CD4-positive, alpha-beta memory T cell (primary cell): ENCODE data around the gene ERC2. TPM values are rescaled to one million over a fixed set of nuclear protein-coding genes. Genes with fewer than 3 reads are reported as not detected.

ENCODE experiments used
- CTCF ChIA-PET: fragments of 350-600 bp; sonication (Branson Sonifier 250); formaldehyde crosslinking; loops from one replicate; lab custom pipeline; 2021; ENCODE audit warnings: inconsistent platforms; ENCODE audit not compliant: partially characterized antibody; lab: Charles Lee
- POLR2A ChIA-PET: fragments of 350-600 bp; sonication (Branson Sonifier 250); formaldehyde crosslinking; loops from one replicate; lab custom pipeline; 2021; ENCODE audit not compliant: partially characterized antibody; lab: Charles Lee
- DNase-seq, 5 donors: peaks; one replicate each; pipeline versions ENCODE4 v3.0.0 to v3.0.0-alpha.2; 2020 to 2022; ENCODE audit warnings: mixed read lengths in 1 of 5
- H3K27ac ChIP-seq: one replicate; pipeline ENCODE4 v1.7.0; 2013; ENCODE audit warnings: low read depth, low read length
- H3K27me3 ChIP-seq: 2 replicates; pipeline ENCODE4 v1.7.0; 2013; ENCODE audit warnings: mild to moderate bottlenecking, low read length, moderate library complexity; ENCODE audit not compliant: insufficient read depth
- H3K36me3 ChIP-seq: 2 replicates; pipeline ENCODE4 v1.7.0; 2013; ENCODE audit warnings: mild to moderate bottlenecking, low read length, moderate library complexity; ENCODE audit not compliant: insufficient read depth
- H3K4me1 ChIP-seq: 2 replicates; pipeline ENCODE4 v1.7.0; 2013; ENCODE audit warnings: mild to moderate bottlenecking, low read length, moderate library complexity; ENCODE audit not compliant: insufficient read depth
- H3K4me3 ChIP-seq, 2 donors: one replicate each; pipeline ENCODE4 v1.7.0; 2013; ENCODE audit warnings: low read length in 2 of 2, mild to moderate bottlenecking in 1 of 2
- H3K9me3 ChIP-seq, 2 donors: one replicate each; pipeline ENCODE4 v1.7.0; 2013; ENCODE audit warnings: low read length in 2 of 2, control low read depth in 1 of 2; ENCODE audit not compliant: control insufficient read depth in 1 of 2
- H3K27ac Mint-ChIP-seq, 7 donors: one replicate each; pipeline ENCODE4 v1.8.0; 2020 to 2021; ENCODE audit warnings: mixed read lengths in 7 of 7, mild to moderate bottlenecking in 6 of 7, inconsistent platforms in 3 of 7, moderate library complexity in 3 of 7
- H3K27me3 Mint-ChIP-seq, 2 donors: one replicate each; pipeline ENCODE4 v1.8.0; 2020 to 2021; ENCODE audit warnings: mixed read lengths in 2 of 2
- H3K36me3 Mint-ChIP-seq, 2 donors: one replicate each; pipeline ENCODE4 v1.8.0; 2020 to 2021; ENCODE audit warnings: mixed read lengths in 2 of 2, inconsistent platforms in 1 of 2, mild to moderate bottlenecking in 1 of 2
- H3K4me1 Mint-ChIP-seq, 4 donors: one replicate each; pipeline ENCODE4 v1.8.0; 2020 to 2021; ENCODE audit warnings: mixed read lengths in 4 of 4, mild to moderate bottlenecking in 1 of 4
- H3K4me3 Mint-ChIP-seq, 8 donors: one replicate each; pipeline ENCODE4 v1.8.0; 2020 to 2021; ENCODE audit warnings: mixed read lengths in 8 of 8, mild to moderate bottlenecking in 7 of 8, moderate library complexity in 6 of 8, inconsistent platforms in 3 of 8
- H3K9me3 Mint-ChIP-seq, 8 donors: one replicate each; pipeline ENCODE4 v1.8.0; 2020 to 2021; ENCODE audit warnings: mixed read lengths in 8 of 8, mild to moderate bottlenecking in 5 of 8, inconsistent platforms in 3 of 8, moderate library complexity in 1 of 8
- intact Hi-C: fragments of 100-400 bp; cut with micrococcal nuclease; formaldehyde crosslinking; loops from one replicate; pipeline ENCODE4 v1.15.1; 2023
- polyA plus RNA-seq, 2 donors: library from polyadenylated mRNA; unstranded; fragments of 300-500 nt; fragmentation: Illumina TruSeq; gene quantifications; one replicate each; pipeline ENCODE4 v1.2.3, GENCODE V29; 2021
- total RNA-seq, 2 experiments: library from RNA; stranded (reverse); gene quantifications; one replicate each; pipeline ENCODE4 v1.2.3, GENCODE V29; 2021

ERC2 gene
- total and polyA plus RNA-seq, 4 experiments from 2014 or later = not detected

DNA sequence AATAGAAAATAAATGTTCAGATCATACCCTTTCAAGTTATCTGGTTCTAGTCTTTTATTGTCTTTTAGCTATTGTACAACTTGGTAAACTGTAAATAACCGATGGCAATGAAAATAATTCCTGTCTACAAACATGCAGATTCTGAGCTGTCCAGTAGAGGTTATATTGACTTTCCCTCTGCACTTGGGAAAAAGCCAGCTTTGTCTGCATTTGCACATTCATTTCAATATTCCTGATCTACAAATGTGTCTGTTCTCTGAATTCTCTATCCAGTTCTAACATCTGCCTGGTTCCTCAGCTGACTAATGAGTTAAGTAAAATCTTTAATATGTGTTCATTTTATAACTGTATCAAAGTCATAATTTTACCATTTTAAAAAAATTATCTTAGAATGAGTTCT lies 408.5 kb downstream of the ERC2 start:
- Mint-ChIP-seq H3K27ac (no peak overlapping the region), H3K4me3 (no peak overlapping the region), H3K9me3 (peaks cover 0 to 2% (median 0%) of the 10 kb centered on the region in 8 donors), H3K27me3 (no peaks in the 10 kb centered on the region), H3K36me3 (no peaks in the 10 kb centered on the region), H3K4me1 (no peaks in the 10 kb centered on the region)
- H3K4me1 ChIP-seq = no peaks in the 10 kb centered on the region
- CTCF ChIA-PET = no interaction called here
- DNase-seq = no peak
- intact Hi-C loops = no loop called here
- H3K27me3 ChIP-seq = no peaks in the 10 kb centered on the region
- no peaks in the 10 kb centered on the region for H3K36me3 ChIP-seq
- POLR2A ChIA-PET = no interaction called here
- no peak overlapping the region for H3K27ac ChIP-seq
- no peaks in the 10 kb centered on the region for H3K9me3 ChIP-seq
- H3K4me3 ChIP-seq = no peak overlapping the region

DNA sequence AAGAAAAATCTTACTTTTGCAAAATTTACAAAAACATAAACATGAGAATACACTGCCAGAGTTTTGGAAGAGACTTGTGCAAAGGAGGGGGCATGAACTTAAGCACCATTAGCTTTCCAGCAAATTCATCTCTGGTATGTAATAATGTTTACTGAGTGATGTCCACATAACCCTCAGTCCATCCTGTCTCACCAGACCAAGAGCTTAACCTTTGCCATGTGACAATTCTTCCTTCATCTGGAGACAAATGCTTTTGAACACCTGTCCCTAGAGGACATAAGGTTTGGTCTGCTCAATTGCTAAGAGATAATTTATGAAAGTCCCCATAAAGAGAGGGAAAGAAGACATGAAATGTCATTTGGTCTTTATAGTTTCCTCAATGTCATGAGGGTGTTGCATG lies 412.3 kb downstream of the ERC2 start:
- Mint-ChIP-seq H3K4me3 (no peak overlapping the region), H3K4me1 (no peaks in the 10 kb centered on the region), H3K27me3 (no peaks in the 10 kb centered on the region), H3K9me3 (peaks cover 0 to 2% (median 0%) of the 10 kb centered on the region in 8 donors), H3K27ac (no peak overlapping the region), H3K36me3 (no peaks in the 10 kb centered on the region)
- ChIA-PET POLR2A (no interaction called here), CTCF (no interaction called here)
- H3K4me1 ChIP-seq = no peaks in the 10 kb centered on the region
- intact Hi-C loops = no loop called here
- no peak overlapping the region for H3K4me3 ChIP-seq
- H3K27ac ChIP-seq = no peak overlapping the region
- no peaks in the 10 kb centered on the region for H3K27me3 ChIP-seq
- no peaks in the 10 kb centered on the region for H3K9me3 ChIP-seq
- DNase-seq = no peak
- no peaks in the 10 kb centered on the region for H3K36me3 ChIP-seq

DNA sequence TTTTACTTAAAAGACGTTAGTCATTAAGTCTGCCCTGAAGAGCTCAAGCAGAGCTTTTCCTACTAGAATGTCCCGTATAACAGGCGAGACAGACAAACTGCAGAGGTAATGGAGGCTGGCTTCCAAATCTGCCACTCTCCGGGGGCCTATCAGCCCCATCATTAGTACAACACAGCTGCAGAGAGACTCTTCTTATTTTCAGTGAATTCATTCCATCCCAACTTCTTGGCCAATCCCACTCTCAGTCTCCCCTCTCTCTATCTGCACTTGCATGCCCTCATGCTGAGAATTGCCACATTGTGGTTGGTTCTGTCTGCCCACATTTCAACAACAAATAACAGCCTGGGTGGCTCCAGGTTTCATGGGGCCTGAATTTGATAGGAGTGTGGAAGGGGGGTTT lies 412.7 kb downstream of the ERC2 start:
- H3K4me1 ChIP-seq = no peaks in the 10 kb centered on the region
- H3K36me3 ChIP-seq = no peaks in the 10 kb centered on the region
- no peaks in the 10 kb centered on the region for H3K36me3 Mint-ChIP-seq
- DNase-seq = no peak
- no peak overlapping the region for H3K27ac ChIP-seq
- ChIA-PET CTCF (no interaction called here), POLR2A (no interaction called here)
- no peaks in the 10 kb centered on the region for H3K9me3 ChIP-seq
- no peak overlapping the region for H3K4me3 Mint-ChIP-seq
- H3K27me3 ChIP-seq = no peaks in the 10 kb centered on the region
- no peak overlapping the region for H3K4me3 ChIP-seq
- H3K27me3 Mint-ChIP-seq = no peaks in the 10 kb centered on the region
- intact Hi-C loops = no loop called here
- H3K27ac Mint-ChIP-seq = no peak overlapping the region
- H3K9me3 Mint-ChIP-seq = peaks cover 0 to 2% (median 0%) of the 10 kb centered on the region in 8 donors
- no peaks in the 10 kb centered on the region for H3K4me1 Mint-ChIP-seq

DNA sequence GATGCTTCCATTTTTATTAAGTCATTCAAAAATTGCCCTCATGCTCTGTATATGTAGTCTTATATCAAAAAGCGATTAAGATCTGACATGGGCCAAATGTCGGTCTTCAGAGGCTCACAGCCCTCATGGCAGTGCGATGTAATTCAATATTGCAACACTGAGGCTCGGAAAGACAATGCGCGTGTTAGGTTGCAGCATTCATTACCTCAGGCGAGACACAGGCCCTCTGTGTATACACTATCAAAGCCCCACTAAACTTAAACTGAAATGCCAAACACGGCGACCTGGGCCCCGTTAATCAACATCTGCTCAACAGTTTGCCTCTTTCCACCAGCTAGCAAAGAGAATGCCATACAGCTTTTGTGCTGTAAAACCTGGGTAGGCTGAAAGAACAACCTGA lies 413.4 kb downstream of the ERC2 start:
- no peak for DNase-seq
- Mint-ChIP-seq H3K27me3 (peaks cover 0 to 2% of the 10 kb centered on the region in 2 donors), H3K27ac (no peak overlapping the region), H3K4me3 (no peak overlapping the region), H3K9me3 (peaks cover 0 to 2% (median 0%) of the 10 kb centered on the region in 8 donors), H3K36me3 (no peaks in the 10 kb centered on the region), H3K4me1 (no peaks in the 10 kb centered on the region)
- H3K36me3 ChIP-seq = no peaks in the 10 kb centered on the region
- no peak overlapping the region for H3K27ac ChIP-seq
- H3K4me1 ChIP-seq = no peaks in the 10 kb centered on the region
- H3K4me3 ChIP-seq = no peak overlapping the region
- H3K27me3 ChIP-seq = no peaks in the 10 kb centered on the region
- ChIA-PET POLR2A (no interaction called here), CTCF (no interaction called here)
- H3K9me3 ChIP-seq = no peaks in the 10 kb centered on the region
- intact Hi-C loops = no loop called here

DNA sequence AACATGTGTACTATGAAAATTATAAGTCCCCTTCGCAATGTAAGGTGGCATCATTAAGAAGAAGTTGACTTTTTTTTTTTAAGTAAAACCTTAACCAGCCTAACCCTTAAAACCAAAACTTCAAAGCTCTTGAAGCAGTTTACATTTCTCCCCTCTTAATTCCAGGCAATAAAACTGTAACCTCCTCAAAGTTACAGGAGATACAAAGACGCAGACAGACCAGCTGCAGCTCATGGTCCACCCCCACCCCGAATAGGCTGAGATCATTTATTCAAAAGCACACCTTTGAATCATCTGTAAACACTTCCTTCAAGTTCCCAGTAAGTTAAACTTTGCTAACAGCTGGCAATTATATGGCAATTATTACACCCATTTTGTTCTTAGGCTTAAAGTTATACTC lies 414.5 kb downstream of the ERC2 start:
- intact Hi-C loops = no loop called here
- no peak overlapping the region for H3K4me3 Mint-ChIP-seq
- no peaks in the 10 kb centered on the region for H3K27me3 ChIP-seq
- no peak overlapping the region for H3K27ac Mint-ChIP-seq
- no peaks in the 10 kb centered on the region for H3K9me3 ChIP-seq
- ChIA-PET POLR2A (no interaction called here), CTCF (no interaction called here)
- H3K27ac ChIP-seq = no peak overlapping the region
- DNase-seq = no peak
- H3K4me3 ChIP-seq = no peak overlapping the region
- H3K4me1 Mint-ChIP-seq = no peaks in the 10 kb centered on the region
- no peaks in the 10 kb centered on the region for H3K36me3 ChIP-seq
- no peaks in the 10 kb centered on the region for H3K4me1 ChIP-seq
- H3K36me3 Mint-ChIP-seq = no peaks in the 10 kb centered on the region
- H3K27me3 Mint-ChIP-seq = peaks cover 0 to 2% of the 10 kb centered on the region in 2 donors
- H3K9me3 Mint-ChIP-seq = peaks cover 0 to 2% (median 0%) of the 10 kb centered on the region in 8 donors

DNA sequence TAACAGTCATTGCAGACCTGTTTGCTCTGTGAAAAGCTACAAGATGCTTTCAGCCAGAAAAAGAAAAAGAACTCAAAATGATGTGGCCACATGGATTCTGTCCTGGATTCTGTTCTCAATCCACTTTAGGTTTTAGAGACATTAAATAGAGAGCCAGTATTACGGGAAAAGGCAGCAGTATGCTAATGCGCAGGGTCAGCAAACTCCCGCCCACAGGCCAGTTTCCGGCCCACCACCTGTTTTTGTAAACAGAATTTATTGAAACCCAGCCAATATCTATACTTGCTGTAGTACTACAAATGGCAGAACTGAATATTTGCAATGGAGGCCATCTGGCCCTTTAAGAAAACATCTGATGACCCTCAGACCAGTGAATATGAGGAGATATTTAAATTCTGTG lies 416.1 kb downstream of the ERC2 start:
- no peak for DNase-seq
- ChIA-PET POLR2A (no interaction called here), CTCF (no interaction called here)
- Mint-ChIP-seq H3K4me1 (no peaks in the 10 kb centered on the region), H3K27ac (no peak overlapping the region), H3K27me3 (peaks cover 0 to 2% of the 10 kb centered on the region in 2 donors), H3K9me3 (peaks cover 0 to 2% (median 0%) of the 10 kb centered on the region in 8 donors), H3K36me3 (no peaks in the 10 kb centered on the region), H3K4me3 (no peak overlapping the region)
- Histone ChIP-seq H3K36me3 (no peaks in the 10 kb centered on the region), H3K27ac (no peak overlapping the region), H3K4me1 (no peaks in the 10 kb centered on the region), H3K9me3 (no peaks in the 10 kb centered on the region), H3K4me3 (no peak overlapping the region), H3K27me3 (no peaks in the 10 kb centered on the region)
- intact Hi-C loops = no loop called here

DNA sequence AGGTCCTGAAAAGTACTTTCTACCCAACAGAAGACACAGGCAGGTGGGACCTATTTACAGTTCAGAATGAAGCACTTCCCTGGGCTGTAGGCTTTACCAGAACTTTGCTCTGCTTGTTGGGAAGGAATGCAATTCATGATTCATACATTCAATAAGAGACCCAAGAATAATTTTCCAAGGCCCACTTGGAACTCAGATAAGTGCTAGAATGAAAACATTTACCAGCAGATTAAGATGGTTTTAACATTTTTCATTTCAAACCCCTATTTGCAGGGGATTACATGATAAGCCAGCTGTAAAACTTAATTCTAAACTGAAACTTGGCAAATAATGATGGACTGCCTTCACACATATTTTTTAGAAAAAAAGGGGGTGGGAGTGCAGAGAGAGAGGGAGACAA lies 417.2 kb downstream of the ERC2 start:
- peaks cover 0 to 2% (median 0%) of the 10 kb centered on the region in 8 donors for H3K9me3 Mint-ChIP-seq
- Histone ChIP-seq H3K9me3 (no peaks in the 10 kb centered on the region), H3K27me3 (no peaks in the 10 kb centered on the region), H3K4me3 (no peak overlapping the region), H3K4me1 (no peaks in the 10 kb centered on the region), H3K36me3 (no peaks in the 10 kb centered on the region), H3K27ac (no peak overlapping the region)
- H3K4me3 Mint-ChIP-seq = no peak overlapping the region
- no peak for DNase-seq
- ChIA-PET CTCF (no interaction called here), POLR2A (no interaction called here)
- no peak overlapping the region for H3K27ac Mint-ChIP-seq
- intact Hi-C loops = no loop called here
- no peaks in the 10 kb centered on the region for H3K36me3 Mint-ChIP-seq
- no peaks in the 10 kb centered on the region for H3K4me1 Mint-ChIP-seq
- H3K27me3 Mint-ChIP-seq = peaks cover 0 to 2% of the 10 kb centered on the region in 2 donors

DNA sequence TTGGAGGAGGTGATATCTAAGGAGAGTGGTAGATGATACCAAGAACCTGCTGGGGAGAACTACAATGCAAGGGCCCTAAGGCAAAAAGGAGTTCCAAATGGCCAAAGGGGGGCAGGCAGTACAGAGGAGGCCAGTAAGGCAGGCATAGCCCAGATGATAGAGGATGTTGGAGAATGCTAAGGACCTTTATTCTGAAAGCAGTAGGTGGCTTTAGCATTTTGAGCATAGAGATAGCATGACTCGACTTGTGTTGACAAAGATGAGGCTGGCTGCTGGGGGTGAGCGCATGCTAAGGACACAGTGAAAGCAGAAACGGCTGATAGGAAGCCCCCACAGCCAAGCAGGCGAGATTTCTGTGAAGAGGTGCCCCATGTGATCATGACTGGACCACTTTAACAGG lies 419.3 kb downstream of the ERC2 start:
- DNase-seq = no peak
- Histone ChIP-seq H3K9me3 (no peaks in the 10 kb centered on the region), H3K4me1 (no peaks in the 10 kb centered on the region), H3K27ac (no peak overlapping the region), H3K27me3 (no peaks in the 10 kb centered on the region), H3K36me3 (no peaks in the 10 kb centered on the region), H3K4me3 (no peak overlapping the region)
- intact Hi-C loops = no loop called here
- Mint-ChIP-seq H3K27ac (no peak overlapping the region), H3K4me1 (no peaks in the 10 kb centered on the region), H3K36me3 (no peaks in the 10 kb centered on the region), H3K27me3 (peaks cover 0 to 2% of the 10 kb centered on the region in 2 donors), H3K9me3 (peaks cover 0 to 2% (median 0%) of the 10 kb centered on the region in 8 donors), H3K4me3 (no peak overlapping the region)
- CTCF ChIA-PET = no interaction called here
- POLR2A ChIA-PET = no interaction called here
